Upper lobe of left lung (tissue), 6 donors: ENCODE data around the gene ZNF750. TPM values are rescaled to one million over a fixed set of nuclear protein-coding genes. Genes with fewer than 3 reads are reported as not detected.

ENCODE experiments used
- ATAC-seq, 2 donors: fragments of 200-7000 bp; cut with Tn5 transposase; one replicate each; pipeline ENCODE4 v1.9.1; 2022; ENCODE audit warnings: mild to moderate bottlenecking in 2 of 2, moderate library complexity in 2 of 2; ENCODE audit not compliant: low FRiP score in 2 of 2
- DNase-seq, 2 donors: peaks; one replicate each; pipeline ENCODE4 v3.0.0-alpha.2; 2019 to 2020
- H3K27ac ChIP-seq, 4 donors: fragments of 200-600 bp; sonication (generic); one replicate each; pipeline ENCODE4 v1.5.1; 2016 to 2019
- H3K27me3 ChIP-seq, 4 donors: fragments of 200-600 bp; sonication (generic); one replicate each; pipeline ENCODE4 v1.5.1; 2017 to 2019
- H3K36me3 ChIP-seq, 4 donors: fragments of 200-600 bp; sonication (generic); one replicate each; pipeline ENCODE4 v1.5.1; 2016 to 2019
- H3K4me1 ChIP-seq, 4 donors: fragments of 200-600 bp; sonication (generic); one replicate each; pipeline ENCODE4 v1.5.1; 2018 to 2019
- H3K4me3 ChIP-seq, 4 donors: fragments of 200-600 bp; sonication (generic); one replicate each; pipeline ENCODE4 v1.5.1; 2017 to 2019; ENCODE audit warnings: mild to moderate bottlenecking in 2 of 4, moderate library complexity in 1 of 4
- H3K9me3 ChIP-seq, 4 donors: fragments of 200-600 bp; sonication (generic); one replicate each; pipeline ENCODE4 v1.5.1; 2018 to 2019
- EP300 ChIP-seq, 4 donors: sonication (generic); formaldehyde crosslinking; IDR thresholded peaks; one replicate each; pipeline ENCODE4 v1.5.1; 2017; ENCODE audit warnings: antibody characterized with exemption in 4 of 4, control low read depth in 2 of 4
- POLR2A ChIP-seq, 4 donors: fragments of 450-650 bp; IDR thresholded peaks; one replicate each; pipeline ENCODE4 v1.5.1; 2016 to 2017; ENCODE audit warnings: antibody characterized with exemption in 4 of 4, mild to moderate bottlenecking in 2 of 4
- POLR2AphosphoS5 ChIP-seq, 2 donors: sonication (generic); formaldehyde crosslinking; IDR thresholded peaks; one replicate each; pipeline ENCODE4 v1.5.1; 2017; ENCODE audit warnings: antibody characterized with exemption in 2 of 2
- WGBS, 2 donors: methylation state at CpG; one replicate each; pipeline ENCODE4 v1.1.5; 2017 to 2018; 5-methylcytosine and 5-hydroxymethylcytosine counted together
- total RNA-seq, 6 donors: library from RNA; depleted of rRNA in 4 of 6; stranded (reverse); fragments of >200 nt in 4 of 6; gene quantifications; one replicate each; pipeline versions ENCODE4 v1.1.0 to v1.2.1, GENCODE V29; 2016 to 2021
- TF ChIP-seq, protein P1 (sequence below), 6 experiments: fragments of 450-650 bp in 4 of 6; fragments of 200-600 bp in 2 of 6; sonication (generic) in 2 of 6; IDR thresholded peaks; one replicate each; pipeline ENCODE4 v1.5.1; 2016 to 2019; ENCODE audit warnings: antibody characterized with exemption in 6 of 6
- donor health status: DM: no; HTN: no; CAD: no; lungs with moderate emphysema.
- donor health status: DM: no; HTN: yes; CAD: no; lungs with severe emphysema.

ZNF750 gene
- total RNA-seq, 6 donors from 2014 or later, result 2.9 to 14.4 (median 6.9) TPM

DNA sequence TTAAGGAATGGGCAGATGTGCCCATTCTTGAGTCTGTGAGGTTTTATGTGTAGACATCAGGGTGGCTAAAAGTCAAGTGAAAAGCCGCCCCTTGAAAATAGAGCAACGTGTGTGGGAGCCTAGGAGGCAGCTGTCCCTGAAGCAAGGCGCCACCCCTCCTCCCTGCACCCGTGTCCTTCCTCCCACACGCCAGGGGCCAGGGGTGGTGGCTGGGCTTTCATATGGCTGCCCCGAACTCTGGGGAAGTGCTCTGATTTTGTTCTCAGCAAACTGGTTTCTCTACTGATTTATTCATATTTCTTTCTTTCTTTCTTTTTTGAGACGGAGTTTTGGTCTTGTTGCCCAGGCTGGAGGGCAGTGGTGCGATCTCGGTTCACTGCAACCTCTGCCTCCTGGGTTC lies 4.7 kb downstream of the ZNF750 start:
- no peak overlapping the region for H3K27ac ChIP-seq

DNA sequence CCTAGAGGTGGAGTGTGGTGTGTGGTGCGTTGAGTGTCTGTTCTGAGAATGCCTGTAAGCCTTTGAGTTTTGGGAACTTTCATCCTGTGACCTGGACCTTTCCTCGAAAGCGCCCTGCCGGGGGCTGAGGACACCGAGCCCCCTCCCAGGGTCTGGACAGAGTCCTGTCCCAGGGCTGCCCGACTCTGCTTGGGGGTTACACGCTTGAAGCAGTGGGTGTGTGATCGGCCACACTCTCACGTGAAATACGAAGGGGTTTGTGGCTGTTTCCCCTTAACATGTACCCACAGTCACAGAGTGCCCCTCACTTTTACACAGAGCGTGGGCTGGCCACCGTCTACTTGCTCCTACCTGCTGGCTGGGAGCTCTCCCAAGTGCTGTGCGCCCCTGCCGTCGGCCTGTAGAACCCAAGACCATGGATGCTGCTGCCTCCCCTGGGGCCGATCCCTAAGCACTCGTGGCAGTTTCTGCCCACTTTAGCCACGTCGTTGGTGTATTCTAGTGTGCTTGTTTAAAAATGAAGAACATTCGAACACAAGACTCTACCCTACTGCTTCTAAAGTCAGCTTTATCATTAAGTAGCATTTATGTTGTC lies 6.8 kb downstream of the ZNF750 start:
- Histone ChIP-seq H3K4me1 (peaks cover 14 to 16% (median 15%) of the 10 kb centered on the region in 4 donors), H3K9me3 (no peaks in the 10 kb centered on the region), H3K27me3 (no peaks in the 10 kb centered on the region), H3K27ac (no peak overlapping the region), H3K36me3 (peaks cover 0 to 30% (median 8%) of the 10 kb centered on the region in 4 donors), H3K4me3 (no peak overlapping the region)
- WGBS, 2 donors, result 94 to 96% methylated on average over 12 to 20 of the region's 20 CpGs
- ATAC-seq (no peak), DNase-seq (no peak)
- TF ChIP-seq, protein P1, sequence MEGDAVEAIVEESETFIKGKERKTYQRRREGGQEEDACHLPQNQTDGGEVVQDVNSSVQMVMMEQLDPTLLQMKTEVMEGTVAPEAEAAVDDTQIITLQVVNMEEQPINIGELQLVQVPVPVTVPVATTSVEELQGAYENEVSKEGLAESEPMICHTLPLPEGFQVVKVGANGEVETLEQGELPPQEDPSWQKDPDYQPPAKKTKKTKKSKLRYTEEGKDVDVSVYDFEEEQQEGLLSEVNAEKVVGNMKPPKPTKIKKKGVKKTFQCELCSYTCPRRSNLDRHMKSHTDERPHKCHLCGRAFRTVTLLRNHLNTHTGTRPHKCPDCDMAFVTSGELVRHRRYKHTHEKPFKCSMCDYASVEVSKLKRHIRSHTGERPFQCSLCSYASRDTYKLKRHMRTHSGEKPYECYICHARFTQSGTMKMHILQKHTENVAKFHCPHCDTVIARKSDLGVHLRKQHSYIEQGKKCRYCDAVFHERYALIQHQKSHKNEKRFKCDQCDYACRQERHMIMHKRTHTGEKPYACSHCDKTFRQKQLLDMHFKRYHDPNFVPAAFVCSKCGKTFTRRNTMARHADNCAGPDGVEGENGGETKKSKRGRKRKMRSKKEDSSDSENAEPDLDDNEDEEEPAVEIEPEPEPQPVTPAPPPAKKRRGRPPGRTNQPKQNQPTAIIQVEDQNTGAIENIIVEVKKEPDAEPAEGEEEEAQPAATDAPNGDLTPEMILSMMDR (IDR thresholded peaks at IDR 0.05), result no peak
- no peak for TF ChIP-seq EP300 (IDR thresholded peaks at IDR 0.05)
- TF ChIP-seq POLR2AphosphoS5 (IDR thresholded peaks at IDR 0.05), result no peak
- TF ChIP-seq POLR2A (IDR thresholded peaks at IDR 0.05), result no peak

More for the DNA sequence above, 4.7 kb downstream of the ZNF750 start:
- Histone ChIP-seq H3K4me3 (no peak overlapping the region), H3K27me3 (no peaks in the 10 kb centered on the region), H3K9me3 (no peaks in the 10 kb centered on the region), H3K36me3 (peaks cover 0 to 25% (median 8%) of the 10 kb centered on the region in 4 donors), H3K4me1 (peaks cover 13 to 21% (median 19%) of the 10 kb centered on the region in 4 donors)
- WGBS, 2 donors, result 73 to 76% methylated on average over 9 of the region's 9 CpGs
- no peak for DNase-seq
- ATAC-seq, result no peak
- TF ChIP-seq EP300 (IDR thresholded peaks at IDR 0.05) (no peak), POLR2A (IDR thresholded peaks at IDR 0.05) (no peak), POLR2AphosphoS5 (IDR thresholded peaks at IDR 0.05) (no peak)
- TF ChIP-seq, protein P1 (IDR thresholded peaks at IDR 0.05), result no peak

DNA sequence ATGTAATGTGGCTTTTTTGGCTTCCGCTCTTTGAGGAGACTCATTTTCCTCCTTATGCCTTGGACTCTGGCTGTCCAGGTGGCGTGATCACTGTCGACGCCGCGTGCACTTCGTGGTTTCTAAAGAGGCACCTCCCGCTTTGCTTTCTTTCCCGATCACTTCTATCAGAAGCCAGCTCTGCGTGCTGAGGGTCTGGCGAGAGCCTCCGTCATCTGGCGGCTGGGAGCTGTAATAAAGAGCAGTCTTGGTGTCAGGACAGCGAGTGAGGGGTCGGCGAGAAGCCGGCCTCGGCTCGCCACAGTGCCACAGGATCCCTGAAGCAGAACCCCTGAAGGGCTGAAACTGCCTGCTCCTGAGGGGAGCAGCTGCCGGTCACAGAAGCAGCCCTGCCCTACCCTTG lies 7.4 kb downstream of the ZNF750 start:
- Histone ChIP-seq H3K27me3 (no peaks in the 10 kb centered on the region), H3K9me3 (no peaks in the 10 kb centered on the region), H3K36me3 (peaks cover 2 to 34% (median 8%) of the 10 kb centered on the region in 4 donors), H3K4me1 (peaks cover 8 to 11% (median 9%) of the 10 kb centered on the region in 4 donors), H3K4me3 (no peak overlapping the region), H3K27ac (no peak overlapping the region)
- TF ChIP-seq EP300 (IDR thresholded peaks at IDR 0.05) (no peak), POLR2AphosphoS5 (IDR thresholded peaks at IDR 0.05) (no peak), POLR2A (IDR thresholded peaks at IDR 0.05) (no peak)
- TF ChIP-seq, protein P1 (IDR thresholded peaks at IDR 0.05), result no peak
- ATAC-seq, result no peak
- 92 to 93% methylated on average over 20 of the region's 20 CpGs for WGBS, 2 donors
- no peak for DNase-seq

DNA sequence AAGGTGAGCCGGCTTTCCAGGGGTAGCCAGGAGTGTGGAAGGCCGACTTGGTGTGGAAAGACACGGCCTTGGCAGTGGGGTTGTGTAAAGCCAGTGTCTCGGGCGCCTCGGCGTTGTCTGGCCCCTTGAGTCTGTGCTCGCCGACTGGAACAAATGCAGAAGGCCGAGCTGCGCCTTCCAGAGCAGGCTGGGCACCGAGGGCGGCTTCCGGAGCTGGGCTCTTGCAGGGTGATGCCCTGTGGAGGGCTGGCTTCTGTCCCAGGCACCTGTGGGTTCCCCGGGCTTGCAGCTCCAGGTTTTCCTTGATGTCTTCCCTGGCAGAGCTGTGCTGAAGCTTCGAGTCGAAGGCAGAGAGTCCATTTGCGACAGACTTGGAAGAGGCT lies 8.0 kb downstream of the ZNF750 start:
- no peak for DNase-seq
- H3K27me3 ChIP-seq, result no peaks in the 10 kb centered on the region
- H3K9me3 ChIP-seq, result no peaks in the 10 kb centered on the region
- 79 to 93% methylated on average over 6 to 18 of the region's 18 CpGs for whole genome bisulfite sequencing, 2 donors
- TF ChIP-seq POLR2AphosphoS5 (IDR thresholded peaks at IDR 0.05) (no peak), POLR2A (IDR thresholded peaks at IDR 0.05) (no peak), EP300 (IDR thresholded peaks at IDR 0.05) (no peak)
- TF ChIP-seq, protein P1 (IDR thresholded peaks at IDR 0.05), result no peak
- H3K4me1 ChIP-seq, result peaks cover 3 to 5% (median 5%) of the 10 kb centered on the region in 4 donors
- H3K36me3 ChIP-seq, result peaks cover 3 to 34% (median 8%) of the 10 kb centered on the region in 4 donors
- no peak overlapping the region for H3K27ac ChIP-seq
- ATAC-seq, result no peak
- H3K4me3 ChIP-seq, result no peak overlapping the region
